Lung microvascular endothelial cell (primary cell): ENCODE data around the gene ELP5. TPM values are rescaled to one million over a fixed set of nuclear protein-coding genes. Genes with fewer than 3 reads are reported as not detected.

Experiments
- DNase-seq, 2 donors: peaks; one replicate each; pipeline versions ENCODE4 v3.0.0 to v3.0.0-alpha.2; 2010; ENCODE audit warnings: low read depth in 2 of 2
- total RNA-seq: library from RNA; depleted of rRNA; stranded (reverse); fragments of >200 nt; gene quantifications from 2 replicates; pipeline ENCODE4 v1.2.1, GENCODE V29; 2014

ELP5 gene
- total RNA-seq, 1 donor from 2014 or later: 32.7 TPM

- DNase-seq: no peak
These were observed 2.5 kb downstream of the ELP5 start for GRCh38 chr17:7254511-7254910.

- DNase-seq: no peak
These were observed 4.9 kb downstream of the ELP5 start for GRCh38 chr17:7256766-7257456.

DNA sequence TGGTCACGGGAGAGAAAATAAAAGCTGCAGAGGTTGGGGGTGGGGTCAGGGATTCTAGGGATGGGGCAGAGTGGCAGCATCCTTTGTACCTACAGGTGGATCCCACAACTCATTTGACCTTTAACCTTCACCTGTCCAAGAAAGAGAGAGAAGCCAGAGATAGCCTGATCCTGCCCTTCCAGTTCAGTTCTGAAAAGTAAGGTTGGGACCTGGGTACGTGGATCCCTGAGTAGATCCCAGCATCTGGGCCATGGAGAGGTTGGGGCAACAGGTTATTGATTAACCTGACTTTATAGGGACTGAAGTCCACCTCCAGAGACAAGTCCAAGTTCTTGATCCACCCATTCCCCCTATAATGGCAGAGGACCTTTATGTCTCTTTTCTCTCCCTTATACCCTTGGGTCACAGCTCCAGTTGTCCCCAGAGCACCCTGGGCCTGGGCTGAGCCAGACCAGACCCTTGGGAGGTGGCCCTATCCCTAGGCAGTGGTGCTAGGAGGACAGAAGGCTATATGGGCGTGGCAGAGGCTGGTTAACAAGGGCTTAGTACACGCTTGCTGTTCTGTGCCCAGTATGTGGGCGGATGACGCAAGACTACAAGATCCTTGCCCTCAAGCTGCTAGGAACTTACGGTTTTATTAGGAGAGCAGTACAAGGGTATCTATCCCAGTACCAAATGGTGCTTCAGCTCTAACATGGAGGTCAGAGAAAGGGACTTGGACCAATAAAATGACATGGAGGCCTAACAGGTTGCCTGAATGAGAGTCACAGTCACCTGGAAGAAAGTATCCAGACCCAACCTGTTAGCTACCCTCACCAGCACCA lies 6.9 kb downstream of the ELP5 start:
- no peak for DNase-seq

DNA sequence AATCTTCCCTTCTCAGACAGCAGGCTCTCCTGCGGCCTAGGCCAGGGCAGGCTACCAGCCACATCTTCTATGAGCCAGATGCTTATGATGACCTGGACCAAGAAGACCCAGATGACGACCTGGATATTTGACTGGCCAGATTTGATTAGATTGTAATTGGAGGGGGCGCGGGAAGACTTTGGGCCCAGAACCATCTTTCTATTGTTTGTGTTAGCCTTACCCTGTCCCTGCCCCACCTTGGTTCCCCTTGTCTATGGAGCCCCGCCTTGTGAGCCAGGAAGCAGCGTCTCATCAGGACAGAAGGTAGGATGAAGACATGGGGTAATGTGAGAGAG lies 7.5 kb downstream of the ELP5 start:
- DNase-seq: no peak

DNA sequence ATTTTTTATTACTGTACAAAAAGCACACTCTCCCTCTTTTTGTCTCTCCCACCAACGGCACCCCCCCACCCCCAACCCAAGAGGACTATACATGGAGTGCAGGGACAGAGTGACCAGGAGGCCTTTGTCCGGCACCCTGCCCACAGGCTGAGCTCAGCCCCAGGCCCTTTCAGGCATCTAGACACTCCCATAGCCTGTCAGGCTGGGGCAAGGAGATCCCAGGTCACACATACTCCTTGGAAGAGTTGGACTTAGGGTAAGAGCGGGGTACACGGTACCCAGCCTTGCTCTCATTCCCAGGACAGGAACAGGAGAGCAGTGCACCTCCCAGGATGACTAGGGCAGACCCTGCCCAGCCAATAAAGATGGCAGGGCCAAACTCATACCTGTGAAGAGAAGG lies 8.1 kb downstream of the ELP5 start:
- no peak for DNase-seq

DNA sequence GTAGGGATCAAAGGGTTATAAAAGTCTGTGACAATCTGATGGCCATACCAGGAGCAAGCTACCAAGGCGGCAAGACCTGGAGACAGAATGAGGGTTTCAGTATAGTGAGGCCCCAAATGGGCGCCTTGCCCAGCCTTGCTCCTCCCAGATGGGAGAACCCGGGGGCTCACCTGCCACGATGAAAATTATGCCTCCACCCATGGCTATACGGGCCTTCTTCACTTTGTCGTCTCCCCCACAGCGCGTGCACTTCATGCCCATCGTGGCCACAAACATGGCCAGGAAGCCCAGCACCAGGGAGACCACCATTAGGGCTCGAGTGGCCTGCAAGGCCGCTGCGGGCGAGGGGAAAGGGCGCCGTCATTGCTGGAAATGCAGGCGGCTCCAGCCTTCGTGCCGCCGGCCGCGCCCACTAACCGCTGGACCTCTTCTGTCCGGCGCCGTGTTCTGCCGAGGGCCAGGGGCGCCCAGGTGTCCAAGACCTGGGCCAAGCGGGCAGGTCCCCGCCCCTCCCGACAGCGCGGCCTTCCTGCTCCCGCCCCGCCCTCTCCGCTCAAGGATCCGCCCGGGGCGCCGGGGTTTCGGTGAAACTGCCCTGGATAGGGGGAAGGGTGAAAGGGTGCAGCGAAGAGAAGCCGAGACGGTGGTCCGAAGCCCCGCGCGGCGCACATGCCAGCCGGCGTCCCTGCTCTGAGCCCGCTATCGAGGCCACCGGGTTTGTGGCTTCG lies 8.8 kb downstream of the ELP5 start:
- no peak for DNase-seq

- DNase-seq: no peak
These were observed 9.6 kb downstream of the ELP5 start for GRCh38 chr17:7261379-7262191.

DNA sequence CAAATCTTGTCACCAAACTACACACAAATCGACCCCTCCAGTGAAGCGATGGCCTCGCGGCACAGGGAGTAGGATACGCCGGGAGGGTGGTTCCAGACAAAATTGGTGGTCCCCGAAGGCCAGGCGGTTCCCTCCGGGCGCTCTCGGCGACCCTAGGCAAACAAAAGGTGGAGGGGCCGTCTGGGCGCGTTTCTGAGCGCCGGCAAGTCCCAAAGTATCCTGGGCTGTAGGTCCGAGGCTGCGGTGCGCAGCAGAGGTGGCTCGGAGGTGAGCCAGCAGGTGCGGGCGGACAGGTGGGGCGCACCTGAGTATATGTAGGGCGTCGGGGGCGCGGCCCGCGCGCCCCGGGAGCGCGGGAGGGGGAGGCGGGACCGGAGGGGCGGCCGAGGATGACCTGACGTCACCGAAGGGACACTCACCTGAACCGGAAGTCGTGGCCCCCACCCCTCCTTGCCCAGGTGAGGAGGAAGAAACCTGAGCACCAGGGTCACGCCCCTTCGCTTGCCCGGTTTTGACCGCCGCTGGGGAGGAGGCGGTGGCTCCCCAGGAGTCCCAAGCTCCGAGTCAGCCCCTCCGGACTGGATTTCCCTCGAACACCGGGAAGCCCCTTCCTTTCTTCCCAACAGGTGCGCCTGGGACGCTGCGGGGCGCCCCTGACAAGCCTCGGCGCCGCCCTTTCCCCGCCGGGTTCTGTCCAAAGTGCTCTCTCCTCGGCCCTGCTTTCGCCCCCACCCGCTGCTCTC lies 10.3 kb downstream of the ELP5 start, which contains the start of gene CLDN7:
Gene CLDN7, minus strand, starts transcription at position 287 of the 743 bp plus-strand sequence. CDS start 435 bp downstream, outside the sequence.
- no peak for DNase-seq

- no peak for DNase-seq
These were observed 11.2 kb downstream of the ELP5 start for GRCh38 chr17:7262935-7263800.

- no peak for DNase-seq
These were observed 11.7 kb downstream of the ELP5 start for GRCh38 chr17:7263801-7264078.

DNA sequence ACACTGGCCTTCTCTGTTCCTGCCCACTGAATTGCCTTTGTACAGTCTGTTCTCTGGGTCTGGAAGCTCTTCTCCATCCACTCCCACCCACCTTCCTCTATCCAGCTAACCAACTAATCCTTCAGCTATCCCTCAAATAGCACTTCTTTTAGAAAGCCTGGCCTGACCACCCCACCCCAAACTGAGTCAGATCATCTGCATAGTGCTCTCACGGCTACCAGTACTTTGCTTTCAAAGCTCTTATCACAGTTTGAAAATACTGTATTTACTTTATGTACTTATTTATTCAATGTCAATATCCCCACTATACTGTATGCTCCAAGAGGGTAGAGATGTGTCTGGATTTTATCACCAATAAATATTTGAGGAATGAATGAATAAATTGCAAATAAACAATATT lies 14.8 kb downstream of the ELP5 start:
- DNase-seq: no peak

DNA sequence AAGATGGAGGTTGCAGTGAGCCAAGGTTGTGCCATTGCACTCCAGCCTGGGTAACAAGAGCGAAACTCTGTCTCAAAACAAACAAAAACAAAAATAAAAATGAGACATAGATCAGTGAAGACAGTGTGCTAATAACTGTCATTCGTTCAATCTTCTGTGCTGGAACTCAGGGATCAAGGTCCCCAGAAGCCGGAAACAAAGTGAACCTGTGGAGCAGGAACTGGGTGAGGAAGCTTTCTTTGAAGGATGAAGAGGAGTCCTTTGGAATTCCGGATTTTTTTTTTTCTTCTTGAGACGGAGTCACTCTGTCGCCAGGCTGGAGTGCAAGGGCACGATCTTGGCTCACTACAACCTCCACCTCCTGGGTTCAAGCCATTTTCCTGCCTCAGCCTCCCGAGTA lies 27.4 kb downstream of the ELP5 start:
- DNase-seq: no peak

- peak; percentile 78 to 85 for DNase-seq
These were observed 28.6 kb downstream of the ELP5 start for GRCh38 chr17:7280519-7281073.

DNA sequence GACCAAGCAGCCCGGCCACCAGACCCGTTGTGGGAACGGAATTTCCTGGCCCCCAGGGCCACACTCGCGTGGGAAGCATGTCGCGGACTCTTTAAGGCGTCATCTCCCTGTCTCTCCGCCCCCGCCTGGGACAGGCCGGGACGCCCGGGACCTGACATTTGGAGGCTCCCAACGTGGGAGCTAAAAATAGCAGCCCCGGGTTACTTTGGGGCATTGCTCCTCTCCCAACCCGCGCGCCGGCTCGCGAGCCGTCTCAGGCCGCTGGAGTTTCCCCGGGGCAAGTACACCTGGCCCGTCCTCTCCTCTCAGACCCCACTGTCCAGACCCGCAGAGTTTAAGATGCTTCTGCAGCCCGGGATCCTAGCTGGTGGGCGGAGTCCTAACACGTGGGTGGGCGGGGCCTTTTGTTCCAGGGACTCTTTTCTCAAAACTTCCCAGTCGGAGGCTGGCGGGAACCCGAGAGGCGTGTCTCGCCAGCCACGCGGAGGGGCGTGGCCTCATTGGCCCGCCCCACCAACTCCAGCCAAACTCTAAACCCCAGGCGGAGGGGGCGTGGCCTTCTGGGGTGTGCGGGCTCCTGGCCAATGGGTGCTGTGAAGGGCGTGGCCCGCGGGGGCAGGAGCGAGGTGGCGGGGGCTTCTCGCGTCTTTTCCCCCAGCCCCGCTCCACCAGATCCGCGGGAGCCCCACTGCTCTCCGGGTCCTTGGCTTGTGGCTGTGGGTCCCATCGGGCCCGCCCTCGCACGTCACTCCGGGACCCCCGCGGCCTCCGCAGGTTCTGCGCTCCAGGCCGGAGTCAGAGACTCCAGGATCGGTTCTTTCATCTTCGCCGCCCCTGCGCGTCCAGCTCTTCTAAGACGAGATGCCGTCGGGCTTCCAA lies 29.3 kb downstream of the ELP5 start, which contains the start of gene SLC2A4:
Gene SLC2A4, plus strand, starts transcription at position 645 of the 879 bp plus-strand sequence. Its CDS starts 217 bp downstream, at position 862.
- peak; percentile 92 to 95 for DNase-seq

- peak in 1 of 2 donors; percentile 58 for DNase-seq
These were observed 30.1 kb downstream of the ELP5 start for GRCh38 chr17:7281953-7282751.

DNA sequence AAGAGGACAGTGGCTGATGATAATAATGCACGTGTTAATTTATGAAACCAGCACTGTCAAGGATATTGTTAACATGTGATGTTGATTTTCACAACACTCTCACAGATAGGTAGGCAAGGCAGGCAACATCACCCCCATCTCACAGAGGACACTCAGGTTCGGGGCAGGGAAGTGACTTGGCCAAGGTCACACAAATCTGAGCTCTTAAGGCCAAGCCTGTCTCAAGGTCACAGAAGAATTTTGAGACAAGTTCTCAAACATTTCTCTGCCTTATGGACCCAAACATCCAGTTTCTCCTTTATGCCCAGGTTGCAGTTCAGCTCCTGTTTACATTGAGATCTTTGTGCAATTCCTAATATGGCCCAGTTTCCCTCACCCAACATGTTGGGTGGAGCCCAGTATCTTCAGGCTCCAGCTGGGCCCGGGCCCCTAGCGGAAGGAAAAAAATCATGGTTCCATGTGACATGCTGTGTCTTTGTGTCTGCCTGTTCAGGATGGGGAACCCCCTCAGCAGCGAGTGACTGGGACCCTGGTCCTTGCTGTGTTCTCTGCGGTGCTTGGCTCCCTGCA lies 30.8 kb downstream of the ELP5 start:
- DNase-seq: peak in 1 of 2 donors; percentile 14

- no peak for DNase-seq
These were observed 31.6 kb downstream of the ELP5 start for GRCh38 chr17:7283471-7284216.
